T-cell (primary cell): ENCODE data around the gene DFFA. TPM values are rescaled to one million over a fixed set of nuclear protein-coding genes. Genes with fewer than 3 reads are reported as not detected.
"Not testable (repeated sequence)": the region's sequence is repeated elsewhere in the genome, so short reads cannot be mapped to it uniquely, and the experiment has no call there.

Experiments used
- ATAC-seq, 4 experiments: fragments of 200-7000 bp in 3 of 4; fragments of 150-1000 bp in 1 of 4; cut with Tn5 transposase; replicated peaks in 1 of 4; 1 replicate in 3 of 4; 2 replicates in 1 of 4; pipeline ENCODE4 v1.10.0; 2021; ENCODE audit warnings: moderate library complexity in 3 of 4, mild to moderate bottlenecking in 2 of 4, moderate number of reproducible peaks in 1 of 4
- CTCF ChIA-PET, 2 donors: fragments of 300-600 bp; sonication (Branson Sonifier 250); formaldehyde crosslinking; loops; one replicate each; lab custom pipeline; 2022; ENCODE audit warnings: antibody characterized with exemption in 2 of 2; lab: Charles Lee
- POLR2A ChIA-PET, 2 donors: fragments of 300-600 bp; sonication (Branson Sonifier 250); formaldehyde crosslinking; loops; one replicate each; lab custom pipeline; 2022; ENCODE audit warnings: antibody characterized with exemption in 2 of 2; lab: Charles Lee
- DNase-seq, 35 experiments: peaks; one replicate each; pipeline versions ENCODE4 v3.0.0 to v3.0.0-alpha.2; 2013 to 2023
- H3K27ac ChIP-seq: one replicate; pipeline ENCODE4 v1.5.1; 2013; ENCODE audit warnings: low read length
- H3K27me3 ChIP-seq, 2 experiments: replicated peaks in 1 of 2; 1 replicate in 1 of 2; 2 replicates in 1 of 2; pipeline versions ENCODE4 v1.6.1 to v1.7.0; 2013; ENCODE audit warnings: low read length in 1 of 2, mixed read lengths in 1 of 2; ENCODE audit not compliant: control insufficient read depth in 2 of 2, insufficient read depth in 2 of 2; ENCODE audit errors: extremely low read depth in 1 of 2
- H3K36me3 ChIP-seq, 2 donors: 1 replicate in 1 of 2; 2 replicates in 1 of 2; pipeline versions ENCODE4 v1.6.1 to v1.7.0; 2013; ENCODE audit warnings: low read length in 1 of 2; ENCODE audit not compliant: control insufficient read depth in 2 of 2, insufficient read depth in 1 of 2; ENCODE audit errors: extremely low read depth in 1 of 2
- H3K4me1 ChIP-seq, 2 experiments: 1 replicate in 1 of 2; 2 replicates in 1 of 2; pipeline versions ENCODE4 v1.6.1 to v1.7.0; 2013; ENCODE audit warnings: low read length in 2 of 2, mixed read lengths in 1 of 2; ENCODE audit not compliant: insufficient read depth in 2 of 2, control insufficient read depth in 1 of 2; ENCODE audit errors: extremely low read depth in 1 of 2
- H3K4me3 ChIP-seq, 2 donors: 1 replicate in 1 of 2; 2 replicates in 1 of 2; pipeline versions ENCODE4 v1.5.1 to v1.7.0; 2013; ENCODE audit warnings: mild to moderate bottlenecking in 2 of 2, low read length in 1 of 2, moderate library complexity in 1 of 2; ENCODE audit not compliant: control insufficient read depth in 1 of 2; ENCODE audit errors: extremely low read depth in 1 of 2
- H3K9me3 ChIP-seq: 2 replicates; pipeline ENCODE4 v1.7.0; 2013
- H3K27ac Mint-ChIP-seq, 2 donors: one replicate each; pipeline ENCODE4 v1.8.0; 2020 to 2021; ENCODE audit warnings: mild to moderate bottlenecking in 2 of 2, mixed read lengths in 2 of 2
- H3K27me3 Mint-ChIP-seq, 2 donors: one replicate each; pipeline ENCODE4 v1.8.0; 2021 to 2022; ENCODE audit warnings: mixed read lengths in 2 of 2
- H3K36me3 Mint-ChIP-seq: one replicate; pipeline ENCODE4 v1.8.0; 2021; ENCODE audit warnings: mixed read lengths
- H3K4me1 Mint-ChIP-seq, 3 donors: one replicate each; pipeline ENCODE4 v1.8.0; 2020 to 2022; ENCODE audit warnings: mixed read lengths in 3 of 3, mild to moderate bottlenecking in 1 of 3
- H3K4me3 Mint-ChIP-seq, 3 donors: one replicate each; pipeline ENCODE4 v1.8.0; 2020 to 2022; ENCODE audit warnings: mild to moderate bottlenecking in 3 of 3, mixed read lengths in 3 of 3, moderate library complexity in 3 of 3
- H3K9me3 Mint-ChIP-seq, 3 donors: one replicate each; pipeline ENCODE4 v1.8.0; 2020 to 2022; ENCODE audit warnings: mixed read lengths in 3 of 3
- WGBS: methylation state at CpG from one replicate; pipeline ENCODE4 v1.1.5; 2013; ENCODE audit warnings: missing lambda C conversion rate; ENCODE audit not compliant: insufficient coverage; 5-methylcytosine and 5-hydroxymethylcytosine counted together
- total RNA-seq, 35 experiments: library from RNA in 6 of 35; stranded (reverse) in 6 of 35; fragments of 120-200 nt in 1 of 35; gene quantifications; one replicate each; pipeline versions ENCODE4 v1.2.1 to v1.2.4 and lab custom pipeline; 2013 to 2026

Gene DFFA
- total RNA-seq, 5 donors from 2014 or later (not counting 1 experiment from before 2014, with no cell fraction given): 19.3 to 32.9 (median 26.0) TPM

- Histone ChIP-seq H3K27ac (no peak overlapping the region), H3K27me3 (no peaks in the 10 kb centered on the region), H3K4me1 (peaks cover 7 to 24% of the 10 kb centered on the region in 2 experiments), H3K9me3 (no peaks in the 10 kb centered on the region), H3K36me3 (no peaks in the 10 kb centered on the region), H3K4me3 (no peak overlapping the region)
- ChIA-PET CTCF (interaction anchor here (0.8 to 3.2 kb wide), 6 partner anchors 9 to 1217 kb away, joined by 3 to 25 read pairs (median 4); partner anchors contain the start of gene KIF1B (in 1 of the 2)), POLR2A (interaction anchor here in 1 of 2 donors (0.8 kb wide), 1 partner anchor 713 kb away, joined by 3 read pairs; no protein-coding TSS in a partner anchor)
- Mint-ChIP-seq H3K36me3 (no peaks in the 10 kb centered on the region), H3K27ac (no peak overlapping the region), H3K27me3 (no peaks in the 10 kb centered on the region), H3K9me3 (no peaks in the 10 kb centered on the region), H3K4me1 (peaks cover 16 to 24% (median 23%) of the 10 kb centered on the region in 3 donors), H3K4me3 (peak overlapping the region in 1 of 3 donors; percentile 84)
- ATAC-seq: no peak
- DNase-seq: no peak
- WGBS: 91% methylated on average over 5 of the region's 5 CpGs
Measured at GRCh38 chr1:10428984-10429383, 43.3 kb downstream of the DFFA start.

GRCh38 chr1:10426535-10426848, 45.8 kb downstream of the DFFA start:
- H3K27me3 ChIP-seq, POLR2A ChIA-PET, H3K4me3 ChIP-seq, H3K27me3 Mint-ChIP-seq, DNase-seq, H3K27ac ChIP-seq, H3K9me3 Mint-ChIP-seq, ATAC-seq, H3K27ac Mint-ChIP-seq, H3K9me3 ChIP-seq, H3K36me3 Mint-ChIP-seq, H3K4me3 Mint-ChIP-seq, H3K36me3 ChIP-seq: not testable (repeated sequence)
- peaks cover 15 to 18% (median 17%) of the 10 kb centered on the region in 3 donors for H3K4me1 Mint-ChIP-seq
- WGBS: 100% methylated on average over 8 of the region's 21 CpGs
- CTCF ChIA-PET: interaction anchor here in 1 of 2 donors (0.9 kb wide), 1 partner anchor 217 kb away, joined by 3 read pairs; no protein-coding TSS in a partner anchor
- peaks cover 7 to 24% of the 10 kb centered on the region in 2 experiments for H3K4me1 ChIP-seq

- peaks cover 10 to 13% (median 12%) of the 10 kb centered on the region in 3 donors for H3K4me1 Mint-ChIP-seq
- H3K27ac Mint-ChIP-seq, POLR2A ChIA-PET, H3K27me3 ChIP-seq, H3K4me3 Mint-ChIP-seq, DNase-seq, H3K27me3 Mint-ChIP-seq, H3K36me3 Mint-ChIP-seq, H3K36me3 ChIP-seq, H3K4me3 ChIP-seq, ATAC-seq, H3K9me3 ChIP-seq, H3K9me3 Mint-ChIP-seq, H3K27ac ChIP-seq: not testable (repeated sequence)
- WGBS: 79% methylated on average over 7 of the region's 21 CpGs
- CTCF ChIA-PET: interaction anchor here in 1 of 2 donors (0.5 to 0.9 kb wide), 2 partner anchors 216 to 1489 kb away, joined by 3 read pairs; no protein-coding TSS in a partner anchor
- peaks cover 4 to 19% of the 10 kb centered on the region in 2 experiments for H3K4me1 ChIP-seq
Measured at GRCh38 chr1:10425826-10426534, 46.3 kb downstream of the DFFA start.

DNA sequence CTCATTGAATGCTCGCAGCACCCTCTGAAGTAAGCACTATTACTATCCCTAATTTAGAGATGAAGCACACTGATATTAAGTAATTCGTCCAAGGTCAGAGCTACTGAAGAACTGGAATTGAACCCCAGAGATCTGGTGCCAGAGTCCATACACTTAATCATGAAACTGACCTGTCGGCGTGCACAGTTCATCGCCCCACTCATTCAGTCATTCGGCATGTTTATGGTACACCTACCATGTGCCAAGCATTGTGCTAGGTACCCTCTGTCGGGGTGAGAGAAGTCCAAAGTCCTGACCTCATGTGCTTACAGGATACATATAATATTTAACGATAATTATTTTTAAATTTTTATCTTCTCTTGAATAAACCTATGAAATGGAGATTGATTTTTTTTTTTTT, 47.7 kb downstream of the DFFA start:
- ATAC-seq: no peak
- peaks cover 10% of the 10 kb centered on the region for H3K36me3 Mint-ChIP-seq
- H3K27ac ChIP-seq: no peak overlapping the region
- ChIA-PET CTCF (no interaction called here), POLR2A (no interaction called here)
- H3K4me3 ChIP-seq: no peak overlapping the region
- no peaks in the 10 kb centered on the region for H3K27me3 ChIP-seq
- WGBS: 96% methylated on average over 4 of the region's 8 CpGs
- DNase-seq: no peak
- no peaks in the 10 kb centered on the region for H3K9me3 Mint-ChIP-seq
- H3K27ac Mint-ChIP-seq: no peak overlapping the region
- no peaks in the 10 kb centered on the region for H3K9me3 ChIP-seq
- no peak overlapping the region for H3K4me3 Mint-ChIP-seq
- peaks cover 1 to 4% (median 3%) of the 10 kb centered on the region in 3 donors for H3K4me1 Mint-ChIP-seq
- peaks cover 3 to 9% of the 10 kb centered on the region in 2 donors for H3K36me3 ChIP-seq
- H3K4me1 ChIP-seq: peaks cover under 1 to 10% of the 10 kb centered on the region in 2 experiments
- H3K27me3 Mint-ChIP-seq: no peaks in the 10 kb centered on the region

DNA sequence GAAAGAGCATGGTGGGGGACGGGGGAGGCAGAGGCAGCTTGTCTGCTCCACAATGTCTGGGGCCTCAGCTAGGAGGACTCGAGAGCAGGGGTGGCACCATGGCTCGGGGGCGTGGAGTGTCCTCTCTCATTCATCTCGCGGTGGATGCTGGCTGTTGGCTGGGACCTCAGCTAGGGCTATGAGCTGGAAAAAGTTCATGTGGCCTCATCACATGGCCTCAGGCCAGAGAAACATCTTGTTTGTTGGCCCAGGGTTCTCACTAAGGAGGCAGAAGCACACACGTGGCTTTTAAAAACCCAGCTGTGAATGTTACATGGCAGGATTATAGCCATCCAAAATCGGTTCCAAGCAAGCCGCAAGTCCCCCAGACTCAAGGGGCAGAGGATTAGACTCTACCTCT, 48.3 kb downstream of the DFFA start:
- Mint-ChIP-seq H3K27me3 (no peaks in the 10 kb centered on the region), H3K4me3 (no peak overlapping the region), H3K9me3 (no peaks in the 10 kb centered on the region), H3K27ac (no peak overlapping the region), H3K36me3 (peaks cover 16% of the 10 kb centered on the region), H3K4me1 (peaks cover 0 to 3% (median 2%) of the 10 kb centered on the region in 3 donors)
- Histone ChIP-seq H3K9me3 (no peaks in the 10 kb centered on the region), H3K27me3 (no peaks in the 10 kb centered on the region), H3K27ac (no peak overlapping the region), H3K4me3 (no peak overlapping the region), H3K4me1 (peaks cover 0 to 7% of the 10 kb centered on the region in 2 experiments), H3K36me3 (peaks cover 3 to 15% of the 10 kb centered on the region in 2 donors)
- POLR2A ChIA-PET: no interaction called here
- no peak for DNase-seq
- 91% methylated on average over 7 of the region's 9 CpGs for WGBS
- no peak for ATAC-seq
- CTCF ChIA-PET: no interaction called here

GRCh38 chr1:10421637-10422036, 50.7 kb downstream of the DFFA start:
- no CpG with 5 or more reads among the region's 5 CpGs for WGBS
- H3K9me3 Mint-ChIP-seq: no peaks in the 10 kb centered on the region
- Histone ChIP-seq H3K36me3 (peaks cover 13 to 26% of the 10 kb centered on the region in 2 donors), H3K4me1 (no peaks in the 10 kb centered on the region), H3K27ac (no peak overlapping the region), H3K27me3 (no peaks in the 10 kb centered on the region), H3K4me3 (no peak overlapping the region), H3K9me3 (no peaks in the 10 kb centered on the region)
- ChIA-PET CTCF (interaction anchor here in 1 of 2 donors (0.7 kb wide), 1 partner anchor 42 kb away, joined by 3 read pairs; no protein-coding TSS in a partner anchor), POLR2A (no interaction called here)
- peaks cover 28% of the 10 kb centered on the region for H3K36me3 Mint-ChIP-seq
- no peak overlapping the region for H3K27ac Mint-ChIP-seq
- H3K4me1 Mint-ChIP-seq: no peaks in the 10 kb centered on the region
- H3K27me3 Mint-ChIP-seq: no peaks in the 10 kb centered on the region
- no peak overlapping the region for H3K4me3 Mint-ChIP-seq
- DNase-seq: no peak
- ATAC-seq: no peak
